GM04503 (cell line): Measurements from ENCODE around the gene ACP7.
"Not testable (repeated sequence)": the region's sequence is repeated elsewhere in the genome, so short reads cannot be mapped to it uniquely, and the experiment has no call there.

Experiments used
- DNase-seq: peaks from one replicate; pipeline ENCODE4 v3.0.0-alpha.2; 2012; ENCODE audit warnings: low read depth

Gene ACP7

GRCh38 chr19:39078436-39079200, 5.5 kb upstream of the ACP7 start:
- peak; percentile 98 for DNase-seq

GRCh38 chr19:39080431-39080830, 3.7 kb upstream of the ACP7 start:
- DNase-seq: no peak

GRCh38 chr19:39082167-39082566, 2.0 kb upstream of the ACP7 start:
- DNase-seq: no peak

- DNase-seq: no peak
Measured at GRCh38 chr19:39082745-39083598, 1.2 kb upstream of the ACP7 start.

GRCh38 chr19:39083599-39083982, 577 bp upstream of the ACP7 start:
- DNase-seq: no peak

- no peak for DNase-seq
Measured at GRCh38 chr19:39084732-39085080, 538 bp downstream of the ACP7 start.

GRCh38 chr19:39085392-39085791, 1.2 kb downstream of the ACP7 start:
- DNase-seq: no peak

GRCh38 chr19:39086386-39086785, 2.2 kb downstream of the ACP7 start:
- DNase-seq: no peak

- DNase-seq: no peak
Measured at GRCh38 chr19:39087907-39088686, 3.9 kb downstream of the ACP7 start.

- not testable (repeated sequence) for DNase-seq
Measured at GRCh38 chr19:39090016-39090415, 5.8 kb downstream of the ACP7 start.

- DNase-seq: no peak
Measured at GRCh38 chr19:39090881-39091280, 6.7 kb downstream of the ACP7 start.

- DNase-seq: not testable (repeated sequence)
Measured at GRCh38 chr19:39095799-39096540, 11.8 kb downstream of the ACP7 start.

- no peak for DNase-seq
Measured at GRCh38 chr19:39097299-39097698, 13.1 kb downstream of the ACP7 start.

GRCh38 chr19:39097721-39098120, 13.6 kb downstream of the ACP7 start:
- no peak for DNase-seq

- DNase-seq: no peak
Measured at GRCh38 chr19:39098365-39099269, 14.4 kb downstream of the ACP7 start.

GRCh38 chr19:39099341-39099740, 15.2 kb downstream of the ACP7 start:
- DNase-seq: no peak

- no peak for DNase-seq
Measured at GRCh38 chr19:39100500-39101166, 16.5 kb downstream of the ACP7 start.

GRCh38 chr19:39103151-39103550, 19.0 kb downstream of the ACP7 start:
- DNase-seq: no peak

- no peak for DNase-seq
Measured at GRCh38 chr19:39104186-39104596, 20.0 kb downstream of the ACP7 start.

GRCh38 chr19:39106194-39106593, 22.0 kb downstream of the ACP7 start:
- no peak for DNase-seq
